HG02885 (cell line): ENCODE measurements around the gene ZNF646.
A peak's percentile ranks its signal among the peaks of the same experiment; 100 is the strongest.

Source experiments
- ATAC-seq: cut with Tn5 transposase; IDR thresholded peaks from one replicate; pipeline ENCODE4 v1.9.1; 2021; ENCODE audit warnings: mild to moderate bottlenecking; ENCODE audit not compliant: unreplicated experiment, poor library complexity

The ZNF646 gene

GRCh38 chr16:31082368-31083045, 8.3 kb downstream of the ZNF646 start:
- no peak for ATAC-seq

GRCh38 chr16:31083081-31083480, 8.9 kb downstream of the ZNF646 start:
- ATAC-seq = no peak

GRCh38 chr16:31083556-31083955, 9.3 kb downstream of the ZNF646 start:
- no peak for ATAC-seq

- no peak for ATAC-seq
Measured at GRCh38 chr16:31083981-31084380, 9.8 kb downstream of the ZNF646 start.

- ATAC-seq = no peak
Measured at GRCh38 chr16:31084584-31085302, 10.5 kb downstream of the ZNF646 start.

- ATAC-seq = no peak
Measured at GRCh38 chr16:31085411-31085810, 11.2 kb downstream of the ZNF646 start.

GRCh38 chr16:31085873-31086628, 11.8 kb downstream of the ZNF646 start:
- no peak for ATAC-seq

GRCh38 chr16:31086629-31086906, 12.3 kb downstream of the ZNF646 start:
- no peak for ATAC-seq

GRCh38 chr16:31087481-31087880, 13.3 kb downstream of the ZNF646 start:
- ATAC-seq = no peak

- ATAC-seq = no peak
Measured at GRCh38 chr16:31087971-31088370, 13.7 kb downstream of the ZNF646 start.

GRCh38 chr16:31088459-31089183, 14.4 kb downstream of the ZNF646 start, which contains the start of gene PRSS53:
Gene PRSS53, minus strand, starts transcription at chr16:31088943. Its CDS starts 134 bp downstream, at chr16:31088809.
- no peak for ATAC-seq

GRCh38 chr16:31089199-31089598, 15.0 kb downstream of the ZNF646 start:
- no peak for ATAC-seq

- no peak for ATAC-seq
Measured at GRCh38 chr16:31090540-31090939, 16.3 kb downstream of the ZNF646 start.

- ATAC-seq = no peak
Measured at GRCh38 chr16:31092330-31092729, 18.1 kb downstream of the ZNF646 start.

GRCh38 chr16:31093132-31093703, 19.0 kb downstream of the ZNF646 start:
- no peak for ATAC-seq

GRCh38 chr16:31094088-31094423, 19.8 kb downstream of the ZNF646 start:
- peak; percentile 5 for ATAC-seq

- ATAC-seq = peak; percentile 85
Measured at GRCh38 chr16:31094424-31095120, 20.4 kb downstream of the ZNF646 start, which contains the start of gene VKORC1. Gene VKORC1, minus strand, starts transcription at chr16:31094797. Its CDS starts 68 bp downstream, at chr16:31094729.

GRCh38 chr16:31099860-31100638, 25.8 kb downstream of the ZNF646 start:
- ATAC-seq = no peak
